Neural progenitor cell (in vitro differentiated cells): ENCODE results near the gene PRSS22. TPM values are rescaled to one million over a fixed set of nuclear protein-coding genes. Genes with fewer than 3 reads are reported as not detected.
A peak's percentile ranks its signal among the peaks of the same experiment; 100 is the strongest.

Source experiments
- DNase-seq: peaks from one replicate; pipeline ENCODE4 v3.0.0-alpha.2; 2016; ENCODE audit warnings: low spot score
- H2AFZ ChIP-seq: fragments of 200-600 bp; sonication (generic); replicated peaks from 2 replicates; pipeline ENCODE4 v1.6.1; 2016; ENCODE audit warnings: antibody characterized with exemption
- H3F3A ChIP-seq: fragments of 200-600 bp; sonication (generic); 2 replicates; pipeline ENCODE4 v1.6.1; 2016; ENCODE audit warnings: antibody characterized with exemption, low read depth
- H3K27ac ChIP-seq: fragments of 200-600 bp; sonication (generic); 2 replicates; pipeline ENCODE4 v1.5.1; 2016; ENCODE audit warnings: mild to moderate bottlenecking
- H3K27me3 ChIP-seq: fragments of 200-600 bp; sonication (generic); 2 replicates; pipeline ENCODE4 v1.6.1; 2016; ENCODE audit warnings: mild to moderate bottlenecking, moderate library complexity
- H3K36me3 ChIP-seq: fragments of 200-600 bp; sonication (generic); 2 replicates; pipeline ENCODE4 v1.5.1; 2016
- H3K4me1 ChIP-seq: fragments of 200-600 bp; sonication (generic); 2 replicates; pipeline ENCODE4 v1.6.1; 2016; ENCODE audit warnings: mixed run types
- H3K4me2 ChIP-seq: fragments of 200-600 bp; sonication (generic); 2 replicates; pipeline ENCODE4 v1.6.1; 2016
- H3K4me3 ChIP-seq: fragments of 200-600 bp; sonication (generic); 2 replicates; pipeline ENCODE4 v1.5.1; 2016
- H3K79me2 ChIP-seq: fragments of 200-600 bp; sonication (generic); 2 replicates; pipeline ENCODE4 v1.6.1; 2016; ENCODE audit warnings: low read depth
- H3K9ac ChIP-seq: fragments of 200-600 bp; sonication (generic); 2 replicates; pipeline ENCODE4 v1.6.1; 2016
- H3K9me3 ChIP-seq: fragments of 200-600 bp; sonication (generic); 2 replicates; pipeline ENCODE4 v1.5.1; 2016; ENCODE audit warnings: low read depth
- H4K20me1 ChIP-seq: fragments of 200-600 bp; sonication (generic); 2 replicates; pipeline ENCODE4 v1.6.1; 2016; ENCODE audit warnings: low read depth
- H3K27ac Mint-ChIP-seq: 3 replicates; pipeline ENCODE4 v1.8.0; 2021; ENCODE audit warnings: mixed read lengths
- H3K27me3 Mint-ChIP-seq: 2 replicates; pipeline ENCODE4 v1.8.0; 2022; ENCODE audit warnings: low read depth, mild to moderate bottlenecking, inconsistent platforms, moderate library complexity, mixed read lengths; ENCODE audit not compliant: insufficient read depth
- H3K36me3 Mint-ChIP-seq: 3 replicates; pipeline ENCODE4 v1.8.0; 2021; ENCODE audit warnings: mixed read lengths
- H3K4me1 Mint-ChIP-seq: 3 replicates; pipeline ENCODE4 v1.8.0; 2021; ENCODE audit warnings: mixed read lengths
- H3K4me3 Mint-ChIP-seq: 3 replicates; pipeline ENCODE4 v1.8.0; 2021; ENCODE audit warnings: mild to moderate bottlenecking, moderate library complexity, mixed read lengths
- H3K9me3 Mint-ChIP-seq: 3 replicates; pipeline ENCODE4 v1.8.0; 2020; ENCODE audit warnings: mixed read lengths
- CTCF ChIP-seq: fragments of 200-600 bp; sonication (generic); IDR thresholded peaks from 2 replicates; pipeline ENCODE4 v1.5.1; 2017; ENCODE audit warnings: antibody characterized with exemption, mild to moderate bottlenecking
- EZH2 ChIP-seq: fragments of 200-600 bp; sonication (generic); IDR thresholded peaks from 2 replicates; pipeline ENCODE4 v1.6.1; 2017; ENCODE audit warnings: antibody characterized with exemption, mild to moderate bottlenecking, moderate library complexity
- EZH2phosphoT487 ChIP-seq: fragments of 200-600 bp; sonication (generic); IDR thresholded peaks from 2 replicates; pipeline ENCODE4 v1.6.1; 2017; ENCODE audit warnings: antibody characterized with exemption
- total RNA-seq: library from RNA; depleted of rRNA; stranded (reverse); fragments of >200 nt; gene quantifications from 2 replicates; pipeline ENCODE4 v1.2.3, GENCODE V29; 2015; ENCODE audit warnings: low replicate concordance

PRSS22 gene
- total RNA-seq, 1 donor from 2014 or later, result not detected

GRCh38 chr16:2826591-2827373, 31.2 kb downstream of the PRSS22 start:
- Mint-ChIP-seq H3K4me3 (no peak overlapping the region), H3K36me3 (no peaks in the 10 kb centered on the region), H3K4me1 (no peaks in the 10 kb centered on the region), H3K9me3 (no peaks in the 10 kb centered on the region), H3K27me3 (peaks cover 2% of the 10 kb centered on the region), H3K27ac (no peak overlapping the region)
- no peaks in the 10 kb centered on the region for H3K4me1 ChIP-seq
- H3K9ac ChIP-seq, result no peak overlapping the region
- no peak overlapping the region for H2AFZ ChIP-seq
- H3K9me3 ChIP-seq, result no peaks in the 10 kb centered on the region
- H3K79me2 ChIP-seq, result no peaks in the 10 kb centered on the region
- no peaks in the 10 kb centered on the region for H3K36me3 ChIP-seq
- no peaks in the 10 kb centered on the region for H3K27me3 ChIP-seq
- no peak overlapping the region for H3K27ac ChIP-seq
- TF ChIP-seq EZH2 (no peak), EZH2phosphoT487 (no peak), CTCF (no peak)
- no peak overlapping the region for H3K4me3 ChIP-seq
- no peaks in the 10 kb centered on the region for H3F3A ChIP-seq
- no peaks in the 10 kb centered on the region for H4K20me1 ChIP-seq
- DNase-seq, result no peak
- H3K4me2 ChIP-seq, result no peak overlapping the region

GRCh38 chr16:2825906-2826305, 32.1 kb downstream of the PRSS22 start:
- H4K20me1 ChIP-seq, result no peaks in the 10 kb centered on the region
- H3K4me1 Mint-ChIP-seq, result no peaks in the 10 kb centered on the region

GRCh38 chr16:2825049-2825742, 32.8 kb downstream of the PRSS22 start:
- Mint-ChIP-seq H3K27ac (peak overlapping the region; percentile 42), H3K4me1 (no peaks in the 10 kb centered on the region), H3K9me3 (no peaks in the 10 kb centered on the region), H3K4me3 (no peak overlapping the region), H3K27me3 (peaks cover 2% of the 10 kb centered on the region), H3K36me3 (no peaks in the 10 kb centered on the region)
- H3K9ac ChIP-seq, result no peak overlapping the region
- H3K4me1 ChIP-seq, result peaks cover 4% of the 10 kb centered on the region
- H3K79me2 ChIP-seq, result no peaks in the 10 kb centered on the region
- H3K36me3 ChIP-seq, result no peaks in the 10 kb centered on the region
- H3K27ac ChIP-seq, result no peak overlapping the region
- no peak overlapping the region for H3K4me3 ChIP-seq
- TF ChIP-seq EZH2 (no peak), CTCF (no peak), EZH2phosphoT487 (no peak)
- no peak for DNase-seq
- no peaks in the 10 kb centered on the region for H3K27me3 ChIP-seq
- H3K4me2 ChIP-seq, result no peak overlapping the region
- no peaks in the 10 kb centered on the region for H3K9me3 ChIP-seq
- no peaks in the 10 kb centered on the region for H4K20me1 ChIP-seq
- no peak overlapping the region for H2AFZ ChIP-seq
- H3F3A ChIP-seq, result no peaks in the 10 kb centered on the region

More at GRCh38 chr16:2825906-2826305, 32.1 kb downstream of the PRSS22 start:
- no peak overlapping the region for H3K27ac Mint-ChIP-seq
- H3K9me3 Mint-ChIP-seq, result no peaks in the 10 kb centered on the region
- TF ChIP-seq EZH2 (no peak), CTCF (no peak), EZH2phosphoT487 (no peak)
- H3K27me3 ChIP-seq, result no peaks in the 10 kb centered on the region
- H3K4me3 ChIP-seq, result no peak overlapping the region
- H3K9me3 ChIP-seq, result no peaks in the 10 kb centered on the region
- no peak for DNase-seq
- H3K27ac ChIP-seq, result no peak overlapping the region
- H3K36me3 Mint-ChIP-seq, result no peaks in the 10 kb centered on the region
- no peaks in the 10 kb centered on the region for H3F3A ChIP-seq
- H3K79me2 ChIP-seq, result no peaks in the 10 kb centered on the region
- H3K9ac ChIP-seq, result no peak overlapping the region
- H2AFZ ChIP-seq, result no peak overlapping the region
- H3K4me3 Mint-ChIP-seq, result no peak overlapping the region
- no peaks in the 10 kb centered on the region for H3K36me3 ChIP-seq
- no peaks in the 10 kb centered on the region for H3K4me1 ChIP-seq
- no peak overlapping the region for H3K4me2 ChIP-seq
- peaks cover 2% of the 10 kb centered on the region for H3K27me3 Mint-ChIP-seq
